ENCODE measurements around the gene ZNF732. TPM values are rescaled to one million over a fixed set of nuclear protein-coding genes. Genes with fewer than 3 reads are reported as not detected.

ZNF732 gene
- polyA plus RNA-seq, result 1 to 10 TPM in 1 of 4 donors, under 1 TPM in 1, not detected in 2; 0.06 to 1.2 TPM
- long read RNA-seq, donor 1, result 0 reads
- long read RNA-seq, donor 2, result 0 reads
- long read RNA-seq, donor 3, partial matches to known transcripts, result 5 of 6 reads
- long read RNA-seq, donor 3, other reads (novel, unspliced or antisense), result 0 of 6 reads
- long read RNA-seq, donor 4, result 0 reads
- long read RNA-seq, donor 5, partial matches to known transcripts, result 0 of 1 reads
- long read RNA-seq, donor 5, other reads (novel, unspliced or antisense), result 0 of 1 reads
- long read RNA-seq, donor 6, result 0 reads
- long read RNA-seq, donor 7, result 0 reads
- long read RNA-seq, donor 8, result 0 reads
- long read RNA-seq, donor 9, result 0 reads
- long read RNA-seq, donor 10, result 0 reads

DNA sequence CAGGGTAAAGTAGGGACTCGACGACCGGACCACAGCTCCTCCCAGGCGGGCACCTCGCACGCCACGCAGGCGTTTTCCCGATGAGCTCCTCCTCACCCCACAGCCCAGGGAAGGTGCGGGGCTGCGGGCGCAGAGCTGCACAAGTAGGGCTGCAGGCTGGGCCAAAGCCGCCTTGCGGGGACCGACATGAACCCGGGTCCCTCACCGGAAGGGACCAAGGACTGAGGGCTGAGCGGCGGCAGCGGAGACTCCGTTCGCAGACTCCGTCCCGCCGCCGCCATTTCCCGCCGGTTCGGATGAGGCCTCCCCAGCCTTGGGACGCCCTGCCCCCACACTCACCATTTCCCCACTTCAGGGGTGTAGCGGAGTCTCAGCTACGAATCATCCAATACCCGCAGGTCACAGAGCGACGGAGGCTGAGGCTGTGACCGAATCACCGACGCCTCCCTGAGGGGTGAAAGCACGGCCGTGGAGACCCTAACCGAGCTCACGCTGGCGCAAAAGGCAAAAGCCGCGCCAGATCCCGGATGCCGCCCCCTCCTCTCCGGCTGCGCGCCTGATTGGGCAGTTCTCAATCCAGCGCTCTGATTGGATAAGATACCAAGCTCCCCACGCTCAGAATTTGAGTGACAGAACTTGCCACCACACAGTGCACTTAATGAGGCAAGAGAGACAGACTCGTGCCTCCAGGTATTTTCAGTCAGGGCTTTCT, at the start of gene ZNF732:
Gene ZNF732 (minus strand): TSS at position 506 of the 712 bp plus-strand sequence. CDS start 164 bp downstream, at position 342.
- Histone ChIP-seq H3K9me3 (ENCODE audit: control insufficient read depth in 2 of 2, insufficient read depth in 1 of 2, low read depth in 1 of 2, low read length in 1 of 2) (peaks cover 0 to 11% of the 10 kb centered on the region in 2 donors), H3K27ac (ENCODE audit: low read depth in 1 of 3, low read length in 2 of 3) (no peak within 1 kb of the TSS), H3K4me3 (ENCODE audit: low read depth in 1 of 3, low read length in 3 of 3) (peak within 1 kb of the TSS in 1 of 3 donors; percentile 55), H3K27me3 (ENCODE audit: control insufficient read depth in 3 of 3, insufficient read depth in 3 of 3, low read length in 3 of 3) (peaks cover 0 to 19% (median 3%) of the 10 kb centered on the region in 3 donors), H3K4me1 (ENCODE audit: control insufficient read depth in 3 of 3, insufficient read depth in 2 of 3, low read depth in 1 of 3, low read length in 2 of 3) (no peaks in the 10 kb centered on the region), H3K36me3 (ENCODE audit: control insufficient read depth in 3 of 3, insufficient read depth in 2 of 3, low read depth in 1 of 3, low read length in 3 of 3) (no peaks in the 10 kb centered on the region)
- FAIRE-seq (no peak), DNase-seq (peak in 1 of 2 donors; percentile 85)
- WGBS, 3 donors, result 11 to 33% (median 26%) methylated on average over 46 to 53 of the region's 53 CpGs

DNA sequence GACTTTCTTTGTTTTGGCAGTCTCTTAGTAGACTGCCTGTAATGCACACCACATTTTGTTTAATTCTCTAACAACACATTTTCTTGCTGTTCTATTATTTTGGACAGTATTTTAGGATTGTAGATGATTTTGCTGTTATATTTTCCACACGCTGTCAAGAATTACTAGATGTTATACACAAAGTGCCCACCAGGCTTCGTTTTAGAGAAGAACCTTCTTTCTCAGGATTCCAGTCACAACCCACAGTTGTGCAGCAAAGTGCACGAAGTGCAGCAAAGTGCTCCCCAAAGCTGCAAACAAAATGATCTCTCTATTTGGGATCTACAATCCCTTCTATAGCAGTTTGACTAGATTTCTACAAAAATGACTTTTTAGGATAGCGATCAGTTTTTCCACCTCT, 34.7 kb upstream of the ZNF732 start:
- peaks cover 5 to 9% (median 6%) of the 10 kb centered on the region in 3 donors for H3K36me3 ChIP-seq (ENCODE audit: control insufficient read depth in 3 of 3, insufficient read depth in 2 of 3, low read depth in 1 of 3, low read length in 3 of 3)
- DNase-seq (no peak), FAIRE-seq (no peak)
- H3K4me1 ChIP-seq (ENCODE audit: control insufficient read depth in 3 of 3, insufficient read depth in 2 of 3, low read depth in 1 of 3, low read length in 2 of 3), result peaks cover 0 to 7% (median 2%) of the 10 kb centered on the region in 3 donors
- no peak overlapping the region for H3K4me3 ChIP-seq (ENCODE audit: low read depth in 1 of 3, low read length in 3 of 3)
- H3K27ac ChIP-seq (ENCODE audit: low read depth in 1 of 3, low read length in 2 of 3), result no peak overlapping the region
- 93 to 99% (median 96%) methylated on average over 4 of the region's 4 CpGs for WGBS, 3 donors
- H3K27me3 ChIP-seq (ENCODE audit: control insufficient read depth in 3 of 3, insufficient read depth in 3 of 3, low read length in 3 of 3), result no peaks in the 10 kb centered on the region
- H3K9me3 ChIP-seq (ENCODE audit: control insufficient read depth in 2 of 2, insufficient read depth in 1 of 2, low read depth in 1 of 2, low read length in 1 of 2), result peaks cover 0 to 42% of the 10 kb centered on the region in 2 donors

DNA sequence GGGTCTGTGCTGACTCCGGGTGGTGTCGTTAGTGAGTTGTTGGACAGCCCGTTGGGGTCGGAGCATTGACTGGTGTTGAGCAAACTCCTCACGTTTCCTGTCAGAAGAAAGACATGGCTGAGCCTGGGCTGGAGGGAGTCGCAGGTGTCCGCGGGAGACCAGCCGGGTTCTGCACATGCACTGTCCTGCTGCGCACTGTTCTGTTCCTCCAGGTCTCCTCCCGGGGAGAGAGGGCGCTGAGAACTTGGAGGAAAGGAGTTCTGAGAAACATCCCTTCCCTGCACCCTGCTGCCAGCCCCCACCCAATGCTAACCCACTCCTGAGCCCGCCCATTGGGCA, 33.5 kb upstream of the ZNF732 start:
- FAIRE-seq, result no peak
- H3K27ac ChIP-seq (ENCODE audit: low read depth in 1 of 3, low read length in 2 of 3), result peak overlapping the region in 1 of 3 donors; percentile 97

DNA sequence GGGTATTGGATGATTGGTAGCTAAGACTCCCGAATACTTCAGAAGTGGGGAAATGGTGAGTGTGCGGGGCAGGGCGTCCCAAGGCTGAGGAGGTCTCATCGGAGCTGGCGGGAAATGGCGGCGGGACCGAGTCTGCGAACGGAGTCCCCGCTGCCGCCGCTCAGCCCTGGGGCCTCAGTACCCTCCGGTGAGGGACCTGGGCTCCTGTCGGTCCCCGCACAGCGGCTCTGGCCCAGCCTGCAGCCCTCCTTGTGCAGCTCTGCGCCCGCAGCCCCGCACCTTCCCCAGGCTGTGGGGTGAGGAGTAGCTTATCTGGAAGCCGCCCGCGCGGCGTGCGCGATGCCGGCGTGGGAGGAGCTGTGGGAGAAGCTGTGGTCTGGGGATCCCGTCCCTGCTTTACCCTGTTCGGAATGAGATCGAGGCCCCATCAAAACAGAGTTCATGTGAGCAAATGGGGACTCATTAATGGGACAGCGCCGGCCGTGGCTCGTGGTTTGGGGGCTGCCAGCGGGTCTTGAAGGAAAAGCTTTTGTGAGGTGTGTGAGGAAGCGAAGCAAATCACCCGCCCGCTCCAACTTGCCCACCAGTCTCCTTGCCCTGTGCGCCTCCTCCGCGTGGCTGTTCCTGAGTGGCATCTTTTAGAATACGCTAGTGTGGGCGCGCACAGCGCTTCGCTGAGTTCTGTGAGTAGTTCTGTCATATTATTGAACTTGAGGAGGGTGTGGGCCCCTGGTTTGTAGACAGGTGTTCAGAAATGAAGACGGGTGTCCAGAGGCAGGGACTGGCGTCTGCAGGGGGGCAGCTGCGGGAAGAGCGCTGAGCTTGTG, 32.9 kb upstream of the ZNF732 start:
- Histone ChIP-seq H3K27me3 (ENCODE audit: control insufficient read depth in 3 of 3, insufficient read depth in 3 of 3, low read length in 3 of 3) (no peaks in the 10 kb centered on the region), H3K4me3 (ENCODE audit: low read depth in 1 of 3, low read length in 3 of 3) (peak overlapping the region; percentile 71 to 90 (median 87)), H3K36me3 (ENCODE audit: control insufficient read depth in 3 of 3, insufficient read depth in 2 of 3, low read depth in 1 of 3, low read length in 3 of 3) (peaks cover 0 to 6% (median 3%) of the 10 kb centered on the region in 3 donors), H3K27ac (ENCODE audit: low read depth in 1 of 3, low read length in 2 of 3) (peak overlapping the region; percentile 64 to 97 (median 93)), H3K9me3 (ENCODE audit: control insufficient read depth in 2 of 2, insufficient read depth in 1 of 2, low read depth in 1 of 2, low read length in 1 of 2) (peaks cover 0 to 35% of the 10 kb centered on the region in 2 donors), H3K4me1 (ENCODE audit: control insufficient read depth in 3 of 3, insufficient read depth in 2 of 3, low read depth in 1 of 3, low read length in 2 of 3) (peaks cover 0 to 7% (median 2%) of the 10 kb centered on the region in 3 donors)
- WGBS, 3 donors, result 2 to 9% (median 5%) methylated on average over 47 to 52 of the region's 52 CpGs
- no peak for FAIRE-seq
- peak in 1 of 2 donors; percentile 43 for DNase-seq

More for the DNA sequence above, 33.5 kb upstream of the ZNF732 start:
- no peak for DNase-seq
- Histone ChIP-seq H3K9me3 (ENCODE audit: control insufficient read depth in 2 of 2, insufficient read depth in 1 of 2, low read depth in 1 of 2, low read length in 1 of 2) (peaks cover 0 to 37% of the 10 kb centered on the region in 2 donors), H3K4me3 (ENCODE audit: low read depth in 1 of 3, low read length in 3 of 3) (peak overlapping the region; percentile 71 to 90 (median 87)), H3K4me1 (ENCODE audit: control insufficient read depth in 3 of 3, insufficient read depth in 2 of 3, low read depth in 1 of 3, low read length in 2 of 3) (peaks cover 0 to 7% (median 2%) of the 10 kb centered on the region in 3 donors), H3K27me3 (ENCODE audit: control insufficient read depth in 3 of 3, insufficient read depth in 3 of 3, low read length in 3 of 3) (no peaks in the 10 kb centered on the region), H3K36me3 (ENCODE audit: control insufficient read depth in 3 of 3, insufficient read depth in 2 of 3, low read depth in 1 of 3, low read length in 3 of 3) (peaks cover 1 to 4% (median 3%) of the 10 kb centered on the region in 3 donors)
- 34 to 60% (median 38%) methylated on average over 13 of the region's 13 CpGs for WGBS, 3 donors

DNA sequence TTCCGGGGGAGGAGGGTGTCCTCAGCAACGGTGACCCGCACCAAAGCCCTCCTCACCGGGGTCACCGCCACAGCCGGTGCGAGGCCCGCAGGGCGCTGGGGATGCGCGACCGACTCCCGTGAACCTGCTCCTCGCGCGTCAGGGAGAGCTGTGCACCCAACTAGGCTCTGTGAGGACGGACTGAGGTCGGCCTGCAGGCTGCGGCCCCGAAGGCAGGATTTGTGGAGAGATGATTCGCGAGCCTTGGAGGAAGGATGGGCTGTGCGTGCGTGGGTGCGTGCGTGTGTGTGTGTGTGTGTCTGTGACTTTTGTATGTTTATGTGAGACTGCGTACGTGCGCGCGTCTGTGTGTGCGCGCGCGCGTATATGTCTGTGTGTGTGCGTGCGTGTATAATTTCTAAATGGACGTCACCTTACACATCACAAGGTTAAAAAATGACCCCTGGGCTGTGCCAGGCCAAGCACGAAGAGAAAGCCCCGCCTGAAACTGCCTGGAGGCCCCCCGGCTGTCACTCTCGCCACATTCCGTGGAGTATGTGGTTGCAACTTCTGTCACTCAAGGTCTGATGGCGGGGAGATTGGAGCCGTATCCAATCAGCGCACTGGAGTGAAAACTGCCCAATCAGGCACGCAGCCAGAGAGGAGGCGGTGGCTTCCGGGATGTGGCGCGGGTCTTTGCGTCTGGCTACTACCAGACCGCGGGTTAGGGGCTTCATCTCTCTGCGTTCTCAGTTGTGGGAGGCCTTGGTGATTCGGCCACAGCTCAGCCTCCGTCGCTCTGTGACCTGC, 32.1 kb upstream of the ZNF732 start, which contains the start of gene ZNF141:
Gene ZNF141 (plus strand): TSS at position 672 of the 789 bp plus-strand sequence. CDS start 170 bp downstream, outside the sequence.
- FAIRE-seq (no peak), DNase-seq (peak; percentile 98 to 99)
- Histone ChIP-seq H3K9me3 (ENCODE audit: control insufficient read depth in 2 of 2, insufficient read depth in 1 of 2, low read depth in 1 of 2, low read length in 1 of 2) (peaks cover 0 to 28% of the 10 kb centered on the region in 2 donors), H3K4me1 (ENCODE audit: control insufficient read depth in 3 of 3, insufficient read depth in 2 of 3, low read depth in 1 of 3, low read length in 2 of 3) (peaks cover 0 to 7% (median 2%) of the 10 kb centered on the region in 3 donors), H3K27ac (ENCODE audit: low read depth in 1 of 3, low read length in 2 of 3) (peak within 1 kb of the TSS; percentile 84 to 97 (median 93)), H3K4me3 (ENCODE audit: low read depth in 1 of 3, low read length in 3 of 3) (peak within 1 kb of the TSS; percentile 71 to 90 (median 87)), H3K36me3 (ENCODE audit: control insufficient read depth in 3 of 3, insufficient read depth in 2 of 3, low read depth in 1 of 3, low read length in 3 of 3) (peaks cover 0 to 6% (median 3%) of the 10 kb centered on the region in 3 donors), H3K27me3 (ENCODE audit: control insufficient read depth in 3 of 3, insufficient read depth in 3 of 3, low read length in 3 of 3) (no peaks in the 10 kb centered on the region)
- 0 to 1% (median 0%) methylated on average over 56 to 59 of the region's 59 CpGs for WGBS, 3 donors

DNA sequence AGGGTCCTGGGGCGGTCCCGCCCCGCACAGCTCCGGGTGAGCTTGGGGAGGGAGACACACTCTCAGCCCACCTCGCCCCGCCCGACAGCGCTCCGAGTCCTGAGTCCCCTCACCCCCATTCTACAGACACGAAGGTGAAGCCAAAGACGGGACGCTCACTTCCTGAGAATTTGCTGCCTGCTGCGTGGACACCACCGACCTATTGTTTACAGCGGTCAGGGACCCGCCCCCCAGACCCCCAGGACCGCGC, 31.5 kb upstream of the ZNF732 start:
- H3K27me3 ChIP-seq (ENCODE audit: control insufficient read depth in 3 of 3, insufficient read depth in 3 of 3, low read length in 3 of 3), result no peaks in the 10 kb centered on the region
- no peak for DNase-seq
- peak overlapping the region; percentile 84 to 97 (median 93) for H3K27ac ChIP-seq (ENCODE audit: low read depth in 1 of 3, low read length in 2 of 3)
- peak overlapping the region; percentile 53 to 87 (median 71) for H3K4me3 ChIP-seq (ENCODE audit: low read depth in 1 of 3, low read length in 3 of 3)
- WGBS, 3 donors, result 0 to 1% (median 0%) methylated on average over 8 to 18 of the region's 18 CpGs
- peaks cover 0 to 22% of the 10 kb centered on the region in 2 donors for H3K9me3 ChIP-seq (ENCODE audit: control insufficient read depth in 2 of 2, insufficient read depth in 1 of 2, low read depth in 1 of 2, low read length in 1 of 2)
- FAIRE-seq, result no peak
- H3K4me1 ChIP-seq (ENCODE audit: control insufficient read depth in 3 of 3, insufficient read depth in 2 of 3, low read depth in 1 of 3, low read length in 2 of 3), result peaks cover 0 to 7% (median 2%) of the 10 kb centered on the region in 3 donors
- peaks cover 0 to 6% (median 0%) of the 10 kb centered on the region in 3 donors for H3K36me3 ChIP-seq (ENCODE audit: control insufficient read depth in 3 of 3, insufficient read depth in 2 of 3, low read depth in 1 of 3, low read length in 3 of 3)

DNA sequence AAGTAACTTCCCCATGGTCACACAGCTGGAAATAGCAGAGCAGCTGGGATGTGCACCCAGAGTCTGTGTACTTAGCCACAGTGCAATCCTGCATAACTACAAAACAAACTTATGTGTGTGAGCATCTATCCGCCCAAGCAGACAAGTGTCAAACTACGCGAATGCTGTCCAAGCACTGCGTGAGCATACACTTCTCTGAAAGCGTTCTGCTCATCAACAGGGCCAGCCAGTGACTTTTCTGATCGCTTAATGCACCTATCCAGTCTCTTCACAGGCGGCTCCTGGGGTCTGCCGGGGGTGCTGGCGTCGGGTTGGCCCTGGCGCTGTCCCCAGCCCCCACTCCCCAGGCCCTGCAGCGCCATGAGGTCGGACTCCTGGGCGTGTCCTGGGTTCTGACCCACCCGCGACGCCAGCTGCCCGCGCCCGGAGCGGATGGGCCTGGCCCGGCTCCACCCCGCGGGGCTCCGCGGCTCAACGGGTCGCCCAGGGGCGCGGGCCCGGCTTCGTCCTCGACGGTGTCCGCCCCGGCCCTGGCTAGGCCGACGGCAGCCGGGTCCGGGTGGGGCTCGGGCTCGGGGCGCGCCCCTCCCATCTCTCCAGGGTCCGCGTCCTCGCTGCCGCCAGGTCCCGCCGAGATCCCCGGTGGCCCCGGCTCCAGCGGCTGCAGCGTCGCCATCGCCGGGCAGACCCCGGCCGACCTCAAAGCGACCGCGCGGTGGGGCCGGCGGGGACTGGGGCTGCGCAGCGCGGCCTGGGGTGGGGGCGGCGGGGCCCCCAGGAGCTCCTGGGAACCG, 31.0 kb upstream of the ZNF732 start:
- H3K4me3 ChIP-seq (ENCODE audit: low read depth in 1 of 3, low read length in 3 of 3), result peak overlapping the region; percentile 53 to 87 (median 71)
- H3K27ac ChIP-seq (ENCODE audit: low read depth in 1 of 3, low read length in 2 of 3), result peak overlapping the region; percentile 84 to 97 (median 93)
- FAIRE-seq (no peak), DNase-seq (peak in 1 of 2 donors; percentile 60)
- H3K36me3 ChIP-seq (ENCODE audit: control insufficient read depth in 3 of 3, insufficient read depth in 2 of 3, low read depth in 1 of 3, low read length in 3 of 3), result peaks cover 0 to 6% (median 0%) of the 10 kb centered on the region in 3 donors
- H3K9me3 ChIP-seq (ENCODE audit: control insufficient read depth in 2 of 2, insufficient read depth in 1 of 2, low read depth in 1 of 2, low read length in 1 of 2), result peaks cover 1 to 17% of the 10 kb centered on the region in 2 donors
- H3K27me3 ChIP-seq (ENCODE audit: control insufficient read depth in 3 of 3, insufficient read depth in 3 of 3, low read length in 3 of 3), result no peaks in the 10 kb centered on the region
- 7 to 15% (median 14%) methylated on average over 56 to 71 of the region's 71 CpGs for WGBS, 3 donors
- peaks cover 0 to 7% (median 2%) of the 10 kb centered on the region in 3 donors for H3K4me1 ChIP-seq (ENCODE audit: control insufficient read depth in 3 of 3, insufficient read depth in 2 of 3, low read depth in 1 of 3, low read length in 2 of 3)

Data from small intestine (tissue), 16 donors.